ENCODE results near the gene FOXD4L1.
"Not testable (repeated sequence)": the region's sequence is repeated elsewhere in the genome, so short reads cannot be mapped to it uniquely, and the experiment has no call there.

The FOXD4L1 gene

DNA sequence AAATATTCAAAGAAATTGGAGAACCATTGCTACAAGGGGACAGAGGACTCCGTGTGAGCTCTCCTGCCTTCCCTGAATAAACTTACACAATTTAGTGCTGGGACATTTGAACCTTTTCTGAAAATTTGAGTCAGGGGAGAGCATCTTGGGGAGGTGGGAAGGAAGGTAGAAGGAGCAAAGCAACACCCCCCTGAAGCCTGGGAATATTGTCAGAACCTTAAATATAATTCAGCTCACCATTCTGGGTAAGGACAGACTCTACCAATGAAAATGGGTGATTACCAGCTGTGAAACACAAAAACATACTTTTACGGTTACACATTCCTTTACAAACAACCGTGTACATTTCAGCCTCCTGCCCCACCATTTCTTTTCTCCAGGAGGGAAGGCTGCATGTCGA, at the start of gene FOXD4L1:
Gene FOXD4L1 (plus strand): TSS at position 301 of the 400 bp plus-strand sequence. CDS start 592 bp downstream, outside the sequence.
- not testable (repeated sequence) for DNase-seq (ENCODE audit: low read depth in 2 of 2, low spot score in 1 of 2)

DNA sequence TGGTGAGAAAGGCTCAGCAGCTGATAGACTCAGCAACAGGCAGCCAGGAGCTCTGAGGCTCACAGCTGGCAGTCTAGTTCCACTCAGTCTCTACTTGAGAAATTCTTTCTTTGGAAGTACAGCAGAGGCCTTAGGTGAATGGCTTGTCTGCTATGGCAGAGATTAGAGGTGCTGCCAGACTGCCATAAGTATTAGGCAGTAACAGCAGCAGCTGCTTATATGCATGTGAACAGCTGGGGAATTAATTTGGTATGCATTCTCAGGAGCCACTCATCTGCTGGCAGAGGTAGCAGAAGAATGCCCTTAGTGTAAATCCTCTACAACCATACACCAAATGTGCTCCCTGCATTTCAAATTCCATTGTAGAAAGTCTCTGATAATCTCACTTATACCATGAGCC, 32.7 kb upstream of the FOXD4L1 start:
- DNase-seq (ENCODE audit: low read depth in 2 of 2, low spot score in 1 of 2) = not testable (repeated sequence)

DNA sequence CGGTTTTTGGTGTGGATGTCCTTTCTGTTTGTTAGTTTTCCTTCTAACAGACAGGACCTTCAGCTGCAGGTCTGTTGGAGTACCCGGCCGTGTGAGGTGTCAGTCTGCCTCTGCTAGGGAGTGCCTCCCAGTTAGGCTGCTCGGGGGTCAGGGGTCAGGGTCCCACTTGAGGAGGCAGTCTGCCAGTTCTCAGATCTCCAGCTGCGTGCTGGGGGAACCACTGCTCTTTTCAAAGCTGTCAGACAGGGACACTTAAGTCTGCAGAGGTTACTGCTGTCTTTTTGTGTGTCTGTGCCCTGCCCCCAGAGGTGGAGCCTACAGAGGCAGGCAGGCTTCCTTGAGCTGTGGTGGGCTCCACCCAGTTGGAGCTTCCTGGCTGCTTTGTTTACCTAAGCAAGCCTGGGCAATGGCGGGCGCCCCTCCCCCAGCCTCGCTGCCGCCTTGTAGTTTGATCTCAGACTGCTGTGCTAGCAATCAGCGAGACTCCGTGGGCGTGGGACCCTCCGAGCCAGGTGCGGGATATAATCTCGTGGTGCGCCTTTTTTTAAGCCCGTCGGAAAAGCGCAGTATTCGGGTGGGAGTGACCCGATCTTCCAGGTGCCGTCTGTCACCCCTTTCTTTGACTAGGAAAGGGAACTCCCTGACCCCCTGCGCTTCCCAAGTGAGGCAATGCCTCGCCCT, 21.6 kb upstream of the FOXD4L1 start:
- DNase-seq (ENCODE audit: low read depth in 2 of 2, low spot score in 1 of 2) = not testable (repeated sequence)

DNA sequence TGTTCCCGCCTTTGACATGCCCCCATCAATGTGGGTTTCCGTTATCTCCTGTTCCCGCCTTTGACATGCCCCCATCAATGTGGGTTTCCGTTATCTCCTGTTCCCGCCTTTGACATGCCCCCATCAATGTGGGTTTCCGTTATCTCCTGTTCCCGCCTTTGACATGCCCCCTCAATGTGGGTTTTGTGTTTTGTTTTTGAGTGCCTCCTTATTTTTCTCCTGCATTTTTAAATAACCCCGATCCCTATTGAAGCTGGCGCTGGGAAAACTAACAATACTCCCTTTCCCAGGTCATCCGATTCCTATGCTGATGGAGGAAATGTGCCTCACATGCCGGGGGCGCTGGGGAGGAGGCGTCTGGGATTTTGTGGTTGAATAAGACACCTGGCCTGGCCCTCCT, 1.9 kb upstream of the FOXD4L1 start:
- DNase-seq (ENCODE audit: low read depth in 2 of 2, low spot score in 1 of 2) = not testable (repeated sequence)

DNA sequence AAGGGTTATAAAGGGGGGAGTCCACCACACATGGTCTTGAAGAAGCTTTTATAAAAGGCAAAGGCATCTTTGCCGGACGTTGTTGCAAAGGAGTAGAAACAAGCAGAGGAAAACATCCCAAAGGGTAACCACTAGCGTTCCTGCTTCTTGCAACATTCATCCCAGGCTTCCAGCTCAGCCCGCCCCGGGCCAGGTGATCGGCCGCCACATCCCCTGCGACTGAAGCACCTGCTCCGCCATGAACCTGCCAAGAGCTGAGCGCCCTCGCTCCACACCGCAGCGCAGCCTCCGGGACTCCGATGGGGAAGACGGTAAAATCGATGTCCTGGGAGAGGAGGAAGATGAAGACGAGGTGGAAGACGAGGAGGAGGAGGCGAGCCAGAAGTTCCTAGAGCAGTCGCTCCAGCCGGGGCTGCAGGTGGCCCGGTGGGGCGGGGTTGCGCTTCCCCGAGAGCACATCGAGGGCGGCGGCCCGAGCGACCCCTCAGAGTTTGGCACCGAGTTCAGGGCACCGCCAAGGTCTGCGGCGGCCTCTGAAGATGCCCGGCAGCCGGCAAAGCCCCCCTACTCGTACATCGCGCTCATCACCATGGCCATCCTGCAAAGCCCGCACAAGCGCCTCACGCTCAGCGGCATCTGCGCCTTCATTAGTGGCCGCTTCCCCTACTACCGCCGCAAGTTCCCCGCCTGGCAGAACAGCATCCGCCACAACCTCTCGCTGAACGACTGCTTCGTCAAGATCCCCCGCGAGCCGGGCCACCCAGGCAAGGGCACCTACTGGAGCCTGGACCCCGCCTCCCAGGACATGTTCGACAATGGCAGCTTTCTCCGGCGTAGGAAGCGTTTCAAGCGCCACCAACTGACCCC, 787 bp downstream of the FOXD4L1 start:
- DNase-seq (ENCODE audit: low read depth in 2 of 2, low spot score in 1 of 2) = not testable (repeated sequence)

DNA sequence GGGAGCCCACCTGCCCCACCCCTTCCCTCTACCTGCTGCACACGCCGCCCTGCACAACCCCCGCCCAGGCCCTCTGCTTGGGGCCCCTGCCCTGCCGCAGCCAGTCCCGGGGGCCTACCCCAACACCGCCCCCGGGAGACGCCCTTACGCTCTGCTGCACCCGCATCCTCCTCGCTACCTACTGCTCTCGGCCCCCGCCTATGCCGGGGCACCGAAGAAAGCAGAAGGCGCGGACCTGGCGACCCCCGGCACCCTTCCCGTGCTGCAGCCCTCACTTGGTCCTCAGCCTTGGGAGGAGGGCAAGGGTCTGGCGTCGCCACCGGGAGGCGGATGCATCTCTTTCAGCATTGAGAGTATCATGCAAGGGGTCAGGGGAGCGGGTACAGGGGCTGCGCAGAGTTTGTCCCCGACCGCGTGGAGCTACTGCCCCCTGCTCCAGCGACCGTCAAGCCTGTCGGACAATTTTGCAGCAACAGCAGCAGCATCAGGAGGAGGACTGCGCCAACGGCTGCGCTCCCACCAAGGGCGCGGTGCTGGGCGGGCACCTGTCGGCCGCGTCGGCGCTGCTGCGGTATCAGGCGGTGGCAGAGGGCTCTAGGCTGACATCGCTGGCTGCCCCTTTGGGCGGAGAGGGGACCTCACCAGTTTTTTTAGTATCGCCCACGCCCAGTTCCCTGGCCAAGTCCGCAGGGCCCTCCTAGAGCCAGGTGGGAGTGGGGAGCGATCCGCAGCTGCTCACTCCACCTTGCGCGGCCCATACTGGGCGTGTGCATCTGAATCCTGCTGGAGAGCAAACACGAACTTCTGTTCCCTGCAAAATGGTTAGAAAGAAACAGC, 1.6 kb downstream of the FOXD4L1 start:
- not testable (repeated sequence) for DNase-seq (ENCODE audit: low read depth in 2 of 2, low spot score in 1 of 2)

DNA sequence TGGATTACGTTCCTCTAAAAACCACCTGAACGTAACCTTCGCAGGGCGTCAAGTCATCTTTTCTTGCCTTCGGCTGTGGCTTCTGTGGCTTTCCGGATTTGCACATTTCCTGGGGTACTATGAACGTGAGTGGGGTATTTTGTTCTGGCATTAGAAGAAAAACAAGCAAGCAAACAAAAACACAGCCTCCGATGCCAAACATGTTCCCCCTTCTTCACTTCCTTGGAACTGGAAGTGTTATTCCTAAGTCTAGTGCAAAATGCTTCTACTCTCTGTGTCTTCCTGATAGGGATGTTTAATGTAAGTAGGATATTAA, 2.2 kb downstream of the FOXD4L1 start:
- not testable (repeated sequence) for DNase-seq (ENCODE audit: low read depth in 2 of 2, low spot score in 1 of 2)

DNA sequence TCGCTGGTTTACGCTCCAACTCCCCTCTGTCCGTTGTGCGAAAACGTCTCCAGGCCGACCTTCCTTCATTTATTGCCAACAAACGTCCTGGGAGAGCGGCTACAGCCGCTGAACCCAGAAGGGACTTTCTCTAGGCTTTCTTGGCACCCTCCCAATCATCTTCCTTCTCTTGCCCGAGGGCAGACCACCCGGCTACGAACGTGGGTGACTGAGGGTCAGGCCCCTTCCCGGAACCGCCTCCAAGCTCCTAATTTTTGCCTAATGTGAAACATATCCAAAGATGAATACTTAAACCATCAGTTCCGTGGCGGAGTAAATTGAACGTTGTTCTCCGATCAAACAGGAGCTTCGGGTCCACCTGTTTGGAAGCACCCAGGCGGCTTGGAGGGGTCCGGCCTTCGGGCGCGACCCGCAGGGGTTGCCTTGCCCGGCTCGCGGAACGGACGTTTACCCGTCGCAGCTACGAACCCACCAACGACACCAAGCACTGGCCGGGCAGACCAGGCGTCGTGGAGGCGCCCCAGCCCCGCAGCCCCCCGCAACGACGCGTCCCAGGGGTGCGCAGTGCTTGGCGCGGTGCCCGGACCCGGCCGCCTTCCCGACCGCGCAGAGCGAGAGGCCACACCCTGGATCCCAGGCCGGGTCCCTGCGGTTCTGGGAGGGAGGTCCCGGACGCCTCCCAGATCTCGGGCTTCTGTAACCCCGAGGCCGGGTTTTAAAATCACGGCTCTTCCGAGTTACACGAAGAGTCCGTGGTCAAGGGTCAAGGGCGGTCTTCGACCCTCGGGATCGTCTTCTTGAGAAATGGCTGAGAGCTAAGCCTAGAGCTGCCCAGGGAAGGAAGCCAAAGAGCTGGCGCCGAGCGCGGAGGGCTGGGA, 4.0 kb downstream of the FOXD4L1 start:
- not testable (repeated sequence) for DNase-seq (ENCODE audit: low read depth in 2 of 2, low spot score in 1 of 2)

DNA sequence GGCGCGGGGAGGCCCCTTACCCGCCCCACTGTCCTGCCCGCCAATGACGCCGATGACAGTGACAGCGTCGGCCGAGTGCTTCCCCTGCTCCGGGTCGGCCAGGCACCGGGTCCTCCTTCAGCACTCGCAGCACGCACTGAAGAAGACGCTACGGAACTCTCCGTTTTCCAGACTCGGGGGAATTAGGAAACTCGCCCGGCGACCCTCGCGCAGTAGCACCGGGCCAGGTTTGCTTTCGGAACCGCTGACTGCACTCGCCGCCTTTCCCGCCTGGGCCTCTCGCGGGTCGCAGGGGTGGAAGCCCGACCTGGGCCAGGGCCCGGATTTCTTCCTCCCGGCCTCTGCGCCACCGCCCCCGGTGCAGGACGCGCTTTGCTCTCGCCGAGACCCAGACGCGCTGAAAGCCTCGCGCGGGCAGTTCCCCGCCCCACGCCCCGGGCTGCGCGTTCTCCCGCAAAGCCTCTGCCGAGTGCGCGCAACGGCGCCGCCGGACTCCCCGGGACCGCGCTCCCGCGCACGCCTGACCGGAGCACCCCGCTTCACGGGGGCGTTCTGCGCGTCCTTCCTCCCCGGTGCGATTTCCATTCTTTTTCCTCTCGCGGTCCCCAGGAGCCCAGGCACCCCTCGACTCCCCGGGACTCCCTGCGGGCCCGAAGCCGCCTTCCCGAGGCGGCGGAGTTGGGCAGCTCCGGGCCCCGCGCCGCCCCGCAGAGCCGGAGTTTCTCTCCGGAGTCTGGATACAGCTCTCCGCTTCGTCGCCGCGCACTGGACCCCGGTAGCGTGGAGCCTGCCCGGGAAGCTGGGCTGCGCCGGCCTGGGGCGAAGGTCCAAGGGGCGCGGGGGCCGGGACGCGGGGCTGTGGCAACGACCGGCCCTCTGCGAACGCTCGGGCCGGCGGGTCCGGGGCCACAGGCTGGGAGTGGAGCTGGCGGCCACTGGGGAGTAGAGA, 4.9 kb downstream of the FOXD4L1 start:
- DNase-seq (ENCODE audit: low read depth in 2 of 2, low spot score in 1 of 2) = not testable (repeated sequence)

DNA sequence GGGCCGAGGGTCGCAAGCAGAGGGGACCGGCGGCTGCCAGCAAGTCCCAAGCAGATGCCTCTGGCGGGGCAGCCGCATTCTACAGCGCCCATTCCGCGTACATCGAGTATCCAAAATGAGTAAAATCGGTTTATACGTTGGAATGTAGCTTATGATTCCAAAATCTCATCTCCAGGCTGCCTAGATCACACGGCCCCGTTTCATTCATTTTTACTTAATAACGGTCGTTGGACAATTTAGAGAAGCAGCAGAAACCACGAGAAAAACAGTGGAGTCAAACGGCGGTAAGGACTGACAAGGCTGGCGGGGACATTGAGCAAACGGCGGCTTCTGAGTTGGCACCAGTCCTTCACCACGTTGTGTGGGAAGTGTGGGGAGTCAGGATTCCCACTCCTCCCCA, 5.6 kb downstream of the FOXD4L1 start:
- DNase-seq (ENCODE audit: low read depth in 2 of 2, low spot score in 1 of 2) = not testable (repeated sequence)

DNA sequence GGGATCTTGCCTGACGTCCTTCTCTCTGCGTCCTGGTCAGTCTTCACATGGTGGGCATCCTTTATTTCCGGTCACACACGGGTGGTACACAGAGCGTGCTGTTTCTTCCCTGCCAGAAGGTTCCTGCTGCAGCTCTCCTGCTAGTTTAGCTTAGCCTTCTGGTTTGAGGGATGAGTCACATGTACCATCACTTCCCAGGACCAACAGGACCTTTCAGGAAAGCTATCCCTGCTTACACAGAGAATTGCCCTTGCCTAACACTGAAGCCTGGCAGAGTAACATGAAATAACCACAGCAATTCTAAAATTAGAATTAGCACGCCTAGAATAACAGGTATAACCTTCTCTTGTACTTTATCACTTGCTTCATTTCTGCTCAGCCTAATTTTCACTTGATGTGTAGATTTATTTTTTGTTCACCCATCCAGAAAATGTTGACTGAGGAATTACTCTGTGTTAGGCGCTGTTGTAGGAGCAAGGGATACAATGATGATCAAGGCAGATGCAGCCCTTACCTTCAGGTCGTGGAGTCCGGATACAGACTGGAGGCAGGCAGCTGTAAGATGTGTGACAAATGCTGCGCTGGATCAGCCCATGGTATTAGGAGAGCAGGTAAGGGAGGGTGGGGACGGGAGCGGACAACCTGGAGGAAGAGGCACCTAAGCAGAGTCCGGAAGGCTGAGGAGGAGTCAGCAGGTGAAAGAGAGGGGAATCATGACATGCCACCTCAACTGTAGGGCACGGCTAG, 9.1 kb downstream of the FOXD4L1 start:
- DNase-seq (ENCODE audit: low read depth in 2 of 2, low spot score in 1 of 2) = not testable (repeated sequence)

DNA sequence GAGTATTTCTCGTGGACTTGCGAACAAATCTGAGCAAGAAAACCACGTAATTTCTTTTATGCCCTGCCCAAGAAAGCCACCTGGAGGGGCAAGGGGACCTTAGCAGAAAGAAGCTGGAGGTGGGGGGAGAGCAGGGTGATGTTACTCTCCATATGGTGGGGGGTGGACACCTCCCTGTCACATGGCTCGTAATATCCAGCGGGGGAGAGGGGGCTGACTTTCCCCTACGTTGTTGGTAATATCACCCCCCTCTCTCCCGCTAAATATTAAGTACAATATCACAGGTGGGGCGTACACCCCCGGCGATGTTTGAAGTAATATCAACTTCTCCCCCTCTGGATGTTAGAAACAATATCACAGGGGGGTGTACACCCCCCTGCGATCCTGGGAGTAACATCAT, 9.7 kb downstream of the FOXD4L1 start:
- DNase-seq (ENCODE audit: low read depth in 2 of 2, low spot score in 1 of 2) = not testable (repeated sequence)

DNA sequence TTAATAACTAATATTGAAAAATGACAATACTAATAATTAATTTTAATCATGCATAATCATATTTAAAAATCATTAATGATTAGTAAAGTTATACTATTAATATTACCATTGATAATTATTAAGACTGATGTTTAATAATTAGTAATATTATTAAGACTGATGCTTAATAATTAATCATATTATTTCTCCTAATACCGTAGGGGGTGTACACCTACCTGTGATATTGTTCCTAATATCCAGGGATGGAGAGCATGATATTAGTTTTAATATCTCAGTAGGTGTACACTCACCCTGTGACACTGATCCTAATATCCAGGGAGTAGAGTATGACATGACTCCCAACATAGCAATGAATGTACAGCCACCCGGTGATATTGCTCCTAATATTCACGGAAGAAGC, 12.4 kb downstream of the FOXD4L1 start:
- not testable (repeated sequence) for DNase-seq (ENCODE audit: low read depth in 2 of 2, low spot score in 1 of 2)

DNA sequence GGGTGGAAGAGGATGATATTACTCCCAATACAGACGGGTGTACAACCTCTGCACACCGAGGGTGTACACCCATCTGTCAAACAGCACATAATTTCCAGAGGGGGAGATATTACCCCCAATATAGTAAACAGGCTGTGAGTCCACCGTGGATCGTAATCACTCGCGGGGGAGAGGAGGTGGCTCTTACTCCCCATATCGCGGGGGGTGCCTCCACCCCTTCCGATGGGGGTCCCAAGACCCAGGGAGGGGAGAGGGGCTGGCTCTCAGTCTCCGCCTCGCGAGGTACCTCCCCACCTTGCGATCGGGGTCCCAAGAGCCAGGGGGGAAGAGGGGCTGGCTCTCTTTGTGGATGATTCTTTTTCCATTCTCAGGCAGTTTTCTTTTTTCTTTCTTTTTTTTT, 13.4 kb downstream of the FOXD4L1 start:
- DNase-seq (ENCODE audit: low read depth in 2 of 2, low spot score in 1 of 2) = not testable (repeated sequence)

DNA sequence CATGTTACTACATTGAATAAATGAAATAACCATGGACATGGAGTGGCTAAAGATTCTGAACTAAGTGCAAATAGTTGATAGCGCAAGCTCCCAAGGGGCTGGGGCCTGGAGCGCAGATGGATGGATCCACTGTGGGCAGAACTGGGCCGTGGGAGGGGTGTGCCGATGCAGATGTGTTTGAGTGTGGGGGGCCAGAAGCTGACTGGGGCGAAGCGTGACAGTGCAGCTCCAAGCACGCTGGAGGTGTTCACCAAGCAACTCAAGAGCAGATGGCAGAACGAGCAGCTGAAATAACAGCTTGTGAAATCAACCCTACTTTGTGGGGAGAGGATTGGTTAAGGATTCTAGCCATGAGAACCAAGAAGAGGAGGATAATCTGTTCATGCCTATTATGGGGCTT, 17.0 kb downstream of the FOXD4L1 start:
- DNase-seq (ENCODE audit: low read depth in 2 of 2, low spot score in 1 of 2) = not testable (repeated sequence)

DNA sequence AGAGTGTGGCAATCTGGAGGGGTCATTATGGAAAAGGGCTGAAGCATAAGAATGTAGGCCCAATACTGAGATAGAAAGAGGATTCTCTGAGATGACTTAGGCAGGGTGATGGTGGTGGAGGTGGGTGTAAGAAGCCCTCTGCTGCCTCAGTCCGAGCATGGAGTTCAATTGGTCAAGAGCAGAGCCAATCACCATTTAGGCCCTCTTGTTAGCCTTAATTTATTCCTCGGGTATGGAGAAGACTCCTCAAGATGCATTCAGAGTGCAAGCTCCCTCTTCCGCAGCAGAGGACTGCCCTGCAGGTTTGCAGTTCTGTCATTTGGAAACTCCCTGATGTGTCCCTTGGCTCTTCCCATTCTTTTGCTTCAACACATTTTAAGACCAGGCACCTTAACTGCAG, 17.5 kb downstream of the FOXD4L1 start:
- DNase-seq (ENCODE audit: low read depth in 2 of 2, low spot score in 1 of 2) = not testable (repeated sequence)

DNA sequence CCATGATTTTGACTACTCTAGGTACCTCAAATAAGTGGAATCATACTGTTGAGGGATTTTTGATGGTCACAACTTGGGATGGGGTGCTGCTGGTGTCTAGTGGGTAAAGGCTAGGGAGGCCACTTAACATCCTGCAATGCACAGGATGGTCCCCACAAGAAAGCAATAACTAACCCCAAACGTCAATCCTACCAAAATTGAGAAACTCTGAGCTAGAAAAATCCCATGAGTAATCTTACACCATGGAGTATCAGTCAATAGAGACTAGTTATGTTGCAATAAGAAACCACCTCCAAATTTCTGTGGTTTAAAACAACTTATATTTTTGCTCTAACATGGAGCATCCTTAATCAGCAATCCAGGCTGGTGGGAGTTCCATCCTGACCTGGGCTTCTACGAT, 18.6 kb downstream of the FOXD4L1 start:
- not testable (repeated sequence) for DNase-seq (ENCODE audit: low read depth in 2 of 2, low spot score in 1 of 2)

DNA sequence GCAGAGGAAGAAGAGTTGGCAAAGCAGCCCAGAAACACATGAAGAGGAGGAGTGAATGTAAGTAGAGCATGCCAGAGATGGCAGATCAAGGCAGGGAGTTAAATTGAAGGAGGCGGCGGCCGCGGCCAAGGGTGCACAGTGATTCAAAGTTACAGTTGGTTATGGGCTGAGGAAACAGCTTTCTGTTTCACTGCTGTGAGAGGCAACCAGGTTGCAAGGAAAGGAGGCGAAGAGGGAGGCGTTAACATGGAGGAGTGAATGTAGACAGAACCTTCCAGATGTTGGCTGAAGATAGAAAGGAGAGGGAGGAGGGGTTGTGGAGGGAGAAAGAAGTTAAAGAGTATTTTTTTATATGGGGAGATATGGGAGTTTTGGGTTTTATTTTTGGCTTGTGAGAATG, 22.4 kb downstream of the FOXD4L1 start:
- DNase-seq (ENCODE audit: low read depth in 2 of 2, low spot score in 1 of 2) = not testable (repeated sequence)

DNA sequence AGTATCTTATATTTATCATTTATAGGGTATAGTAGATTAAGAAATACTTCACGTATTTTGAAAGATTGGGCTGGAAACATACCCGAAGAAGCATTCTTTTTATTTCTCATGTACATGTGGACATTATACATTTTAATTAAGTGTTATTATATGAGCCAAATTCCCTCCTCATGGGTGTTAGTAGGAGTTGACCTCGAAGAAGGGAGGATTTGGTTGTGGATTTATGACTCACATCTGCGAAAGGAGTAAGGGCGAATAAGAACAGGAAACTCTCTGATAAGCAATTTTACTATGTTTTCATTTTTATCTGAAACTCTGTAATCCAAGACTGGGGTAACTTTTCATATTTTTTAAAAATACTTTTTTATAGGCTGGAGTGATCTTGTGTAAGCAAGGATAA, 23.0 kb downstream of the FOXD4L1 start:
- DNase-seq (ENCODE audit: low read depth in 2 of 2, low spot score in 1 of 2) = not testable (repeated sequence)
